ENCODE measurements around the gene CTDP1. TPM values are rescaled to one million over a fixed set of nuclear protein-coding genes. Genes with fewer than 3 reads are reported as not detected.

The CTDP1 gene
- total RNA-seq, 1 experiment from 2014 or later = 20.3 TPM

GRCh38 chr18:79645291-79645983 lies 34.2 kb upstream of the CTDP1 start:
- no peak overlapping the region for H3K4me3 Mint-ChIP-seq (ENCODE audit: unreplicated experiment)
- ChIA-PET POLR2A (no interaction called here), CTCF (interaction anchor here (0.6 to 3.7 kb wide), 6 partner anchors 10 to 390 kb away, joined by 3 to 65 read pairs (median 4); no protein-coding TSS in a partner anchor)
- TF ChIP-seq, protein P1, sequence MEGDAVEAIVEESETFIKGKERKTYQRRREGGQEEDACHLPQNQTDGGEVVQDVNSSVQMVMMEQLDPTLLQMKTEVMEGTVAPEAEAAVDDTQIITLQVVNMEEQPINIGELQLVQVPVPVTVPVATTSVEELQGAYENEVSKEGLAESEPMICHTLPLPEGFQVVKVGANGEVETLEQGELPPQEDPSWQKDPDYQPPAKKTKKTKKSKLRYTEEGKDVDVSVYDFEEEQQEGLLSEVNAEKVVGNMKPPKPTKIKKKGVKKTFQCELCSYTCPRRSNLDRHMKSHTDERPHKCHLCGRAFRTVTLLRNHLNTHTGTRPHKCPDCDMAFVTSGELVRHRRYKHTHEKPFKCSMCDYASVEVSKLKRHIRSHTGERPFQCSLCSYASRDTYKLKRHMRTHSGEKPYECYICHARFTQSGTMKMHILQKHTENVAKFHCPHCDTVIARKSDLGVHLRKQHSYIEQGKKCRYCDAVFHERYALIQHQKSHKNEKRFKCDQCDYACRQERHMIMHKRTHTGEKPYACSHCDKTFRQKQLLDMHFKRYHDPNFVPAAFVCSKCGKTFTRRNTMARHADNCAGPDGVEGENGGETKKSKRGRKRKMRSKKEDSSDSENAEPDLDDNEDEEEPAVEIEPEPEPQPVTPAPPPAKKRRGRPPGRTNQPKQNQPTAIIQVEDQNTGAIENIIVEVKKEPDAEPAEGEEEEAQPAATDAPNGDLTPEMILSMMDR (IDR thresholded peaks at IDR 0.05; ENCODE audit: unreplicated experiment) = no peak
- no peaks in the 10 kb centered on the region for H3K27me3 Mint-ChIP-seq (ENCODE audit: insufficient read depth, unreplicated experiment)
- H3K36me3 Mint-ChIP-seq (ENCODE audit: insufficient read depth, unreplicated experiment) = no peaks in the 10 kb centered on the region
- intact Hi-C loops (cut with micrococcal nuclease) = no loop called here
- no peak overlapping the region for H3K27ac Mint-ChIP-seq (ENCODE audit: low read depth, unreplicated experiment)
- H3K9me3 Mint-ChIP-seq (ENCODE audit: unreplicated experiment) = no peaks in the 10 kb centered on the region
- DNase-seq (ENCODE audit: unreplicated experiment) = no peak
- H3K4me1 Mint-ChIP-seq (ENCODE audit: insufficient read depth, unreplicated experiment) = peaks cover 6% of the 10 kb centered on the region
- BruUV-seq (replicated peaks) = no TSS peak

DNA sequence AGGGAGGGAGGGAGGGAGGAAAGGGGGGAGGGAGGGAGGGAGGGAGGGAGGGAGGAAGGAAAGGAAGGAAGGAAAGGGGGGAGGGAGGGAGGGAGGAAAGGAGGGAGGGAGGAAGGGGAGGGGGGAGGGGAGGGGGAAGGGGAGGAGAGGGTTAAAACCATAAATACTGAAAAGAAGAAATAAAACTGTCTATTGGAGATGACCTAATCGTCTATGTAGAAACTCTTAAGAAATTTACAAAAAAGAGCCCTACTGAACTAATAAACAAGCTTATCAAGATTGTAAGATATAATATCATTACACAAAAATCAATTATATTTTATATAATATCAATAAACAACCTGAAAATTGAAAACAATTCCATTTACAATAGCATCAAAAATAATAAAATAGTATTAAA lies 32.3 kb upstream of the CTDP1 start:
- CTCF ChIA-PET = interaction anchor here (0.6 kb wide), 1 partner anchor 8 kb away, joined by 3 read pairs; no protein-coding TSS in a partner anchor
- no peaks in the 10 kb centered on the region for H3K36me3 Mint-ChIP-seq (ENCODE audit: insufficient read depth, unreplicated experiment)
- H3K27ac Mint-ChIP-seq (ENCODE audit: low read depth, unreplicated experiment) = no peak overlapping the region
- H3K9me3 Mint-ChIP-seq (ENCODE audit: unreplicated experiment) = no peaks in the 10 kb centered on the region
- POLR2A ChIA-PET = no interaction called here
- no peaks in the 10 kb centered on the region for H3K27me3 Mint-ChIP-seq (ENCODE audit: insufficient read depth, unreplicated experiment)
- no peak for DNase-seq (ENCODE audit: unreplicated experiment)
- H3K4me3 Mint-ChIP-seq (ENCODE audit: unreplicated experiment) = no peak overlapping the region
- peaks cover 6% of the 10 kb centered on the region for H3K4me1 Mint-ChIP-seq (ENCODE audit: insufficient read depth, unreplicated experiment)
- no TSS peak for BruUV-seq (replicated peaks)
- TF ChIP-seq, protein P1 (IDR thresholded peaks at IDR 0.05; ENCODE audit: unreplicated experiment) = no peak
- intact Hi-C loops (cut with micrococcal nuclease) = no loop called here

- BruUV-seq (replicated peaks) = no TSS peak
- H3K36me3 Mint-ChIP-seq (ENCODE audit: insufficient read depth, unreplicated experiment) = no peaks in the 10 kb centered on the region
- no peak for DNase-seq (ENCODE audit: unreplicated experiment)
- TF ChIP-seq, protein P1 (IDR thresholded peaks at IDR 0.05; ENCODE audit: unreplicated experiment) = no peak
- no peak overlapping the region for H3K4me3 Mint-ChIP-seq (ENCODE audit: unreplicated experiment)
- ChIA-PET CTCF (interaction anchor here (0.7 kb wide), 1 partner anchor 271 kb away, joined by 3 read pairs; no protein-coding TSS in a partner anchor), POLR2A (no interaction called here)
- no peaks in the 10 kb centered on the region for H3K9me3 Mint-ChIP-seq (ENCODE audit: unreplicated experiment)
- H3K4me1 Mint-ChIP-seq (ENCODE audit: insufficient read depth, unreplicated experiment) = no peaks in the 10 kb centered on the region
- no peak overlapping the region for H3K27ac Mint-ChIP-seq (ENCODE audit: low read depth, unreplicated experiment)
- peaks cover 26% of the 10 kb centered on the region for H3K27me3 Mint-ChIP-seq (ENCODE audit: insufficient read depth, unreplicated experiment)
- intact Hi-C loops (cut with micrococcal nuclease) = no loop called here
Measured at GRCh38 chr18:79650959-79651358, 28.6 kb upstream of the CTDP1 start.

DNA sequence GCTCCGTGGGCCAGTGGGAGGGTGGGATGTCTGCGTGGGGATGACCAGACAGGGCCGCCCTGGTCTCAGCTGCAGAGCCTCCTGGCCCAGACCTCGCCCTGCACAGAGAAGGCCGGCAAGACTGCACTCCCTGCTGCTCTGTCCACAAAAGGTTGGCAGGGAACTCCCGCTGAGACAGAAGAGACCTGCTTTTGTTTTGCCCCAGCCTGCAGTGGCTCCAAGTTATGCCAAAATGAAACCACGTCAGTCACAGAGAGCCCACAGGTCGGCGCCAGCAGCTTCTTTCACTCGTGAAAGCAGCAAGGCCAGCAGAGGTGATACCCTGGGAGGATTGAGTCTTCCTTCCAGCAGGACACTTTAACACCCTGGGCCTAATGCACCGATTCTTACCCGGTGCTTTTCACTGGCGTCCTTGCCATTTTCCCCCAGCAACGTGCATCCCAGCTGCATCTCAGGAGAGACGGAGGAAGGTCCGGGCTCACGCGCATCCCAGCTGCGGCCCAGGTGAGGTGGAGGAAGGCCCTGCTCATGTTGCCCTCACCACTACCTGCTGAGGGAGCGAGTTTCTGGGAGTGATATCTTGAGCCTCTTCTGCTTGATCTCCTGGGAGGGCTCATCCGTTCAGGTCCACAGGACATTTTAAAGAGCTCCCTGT lies 22.1 kb upstream of the CTDP1 start:
- Mint-ChIP-seq H3K27me3 (ENCODE audit: insufficient read depth, unreplicated experiment) (peaks cover 49% of the 10 kb centered on the region), H3K9me3 (ENCODE audit: unreplicated experiment) (no peaks in the 10 kb centered on the region), H3K36me3 (ENCODE audit: insufficient read depth, unreplicated experiment) (no peaks in the 10 kb centered on the region), H3K4me3 (ENCODE audit: unreplicated experiment) (no peak overlapping the region), H3K27ac (ENCODE audit: low read depth, unreplicated experiment) (no peak overlapping the region), H3K4me1 (ENCODE audit: insufficient read depth, unreplicated experiment) (no peaks in the 10 kb centered on the region)
- no peak for DNase-seq (ENCODE audit: unreplicated experiment)
- CTCF ChIA-PET = interaction anchor here (0.9 kb wide), 1 partner anchor 276 kb away, joined by 5 read pairs; no protein-coding TSS in a partner anchor
- intact Hi-C loops (cut with micrococcal nuclease) = no loop called here
- POLR2A ChIA-PET = no interaction called here
- no TSS peak for BruUV-seq (replicated peaks)
- TF ChIP-seq, protein P1 (IDR thresholded peaks at IDR 0.05; ENCODE audit: unreplicated experiment) = no peak
